Osteocyte (in vitro differentiated cells): ENCODE measurements around the gene MEIOB. TPM values are rescaled to one million over a fixed set of nuclear protein-coding genes. Genes with fewer than 3 reads are reported as not detected.

Source experiments
- DNase-seq: peaks from one replicate; pipeline ENCODE4 v3.0.0; 2021; ENCODE audit warnings: mixed read lengths; ENCODE audit not compliant: unreplicated experiment; ENCODE audit errors: extremely low spot score
- H3K27ac Mint-ChIP-seq: one replicate; pipeline ENCODE4 v1.8.0; 2021; ENCODE audit warnings: mild to moderate bottlenecking, mixed read lengths; ENCODE audit not compliant: unreplicated experiment
- H3K27me3 Mint-ChIP-seq: one replicate; pipeline ENCODE4 v1.8.0; 2021; ENCODE audit warnings: mixed read lengths; ENCODE audit not compliant: unreplicated experiment
- H3K36me3 Mint-ChIP-seq: one replicate; pipeline ENCODE4 v1.8.0; 2021; ENCODE audit warnings: mixed read lengths; ENCODE audit not compliant: unreplicated experiment
- H3K4me1 Mint-ChIP-seq: one replicate; pipeline ENCODE4 v1.8.0; 2021; ENCODE audit warnings: mixed read lengths; ENCODE audit not compliant: unreplicated experiment
- H3K4me3 Mint-ChIP-seq: one replicate; pipeline ENCODE4 v1.8.0; 2021; ENCODE audit warnings: mild to moderate bottlenecking, moderate library complexity, mixed read lengths; ENCODE audit not compliant: unreplicated experiment
- H3K9me3 Mint-ChIP-seq: one replicate; pipeline ENCODE4 v1.8.0; 2021; ENCODE audit warnings: mixed read lengths; ENCODE audit not compliant: unreplicated experiment
- CTCF ChIP-seq: fragments of 200-600 bp; sonication (generic); IDR thresholded peaks from 2 replicates; pipeline ENCODE4 v1.5.0; 2021; ENCODE audit warnings: antibody characterized with exemption, mild to moderate bottlenecking, moderate library complexity
- total RNA-seq: library from RNA; stranded (reverse); gene quantifications from 2 replicates; pipeline ENCODE4 v1.2.1, GENCODE V29; 2021

The MEIOB gene
- total RNA-seq, 1 donor from 2014 or later: 1.2 TPM

GRCh38 chr16:1918351-1919326 is 46.7 kb upstream of the MEIOB start, which contains the start of gene HS3ST6:
Gene HS3ST6, minus strand, starts transcription at chr16:1918415. Its CDS starts 92 bp downstream, at chr16:1918323.
- Mint-ChIP-seq H3K27ac (no peak within 1 kb of the TSS), H3K9me3 (no peaks in the 10 kb centered on the region), H3K4me1 (peaks cover 8% of the 10 kb centered on the region), H3K4me3 (no peak within 1 kb of the TSS), H3K36me3 (no peaks in the 10 kb centered on the region), H3K27me3 (peaks cover 49% of the 10 kb centered on the region)
- DNase-seq: no peak
- TF ChIP-seq CTCF: no peak

GRCh38 chr16:1917665-1918350 is 45.8 kb upstream of the MEIOB start:
- no peak for TF ChIP-seq CTCF
- no peak overlapping the region for H3K4me3 Mint-ChIP-seq
- DNase-seq: no peak
- no peak overlapping the region for H3K27ac Mint-ChIP-seq
- no peaks in the 10 kb centered on the region for H3K9me3 Mint-ChIP-seq
- peaks cover 5% of the 10 kb centered on the region for H3K4me1 Mint-ChIP-seq
- H3K27me3 Mint-ChIP-seq: peaks cover 49% of the 10 kb centered on the region
- H3K36me3 Mint-ChIP-seq: no peaks in the 10 kb centered on the region

GRCh38 chr16:1917056-1917664 is 45.2 kb upstream of the MEIOB start:
- H3K4me3 Mint-ChIP-seq: no peak overlapping the region
- no peak for TF ChIP-seq CTCF
- H3K9me3 Mint-ChIP-seq: no peaks in the 10 kb centered on the region
- no peak for DNase-seq
- H3K4me1 Mint-ChIP-seq: peaks cover 5% of the 10 kb centered on the region
- peaks cover 44% of the 10 kb centered on the region for H3K27me3 Mint-ChIP-seq
- H3K27ac Mint-ChIP-seq: no peak overlapping the region
- no peaks in the 10 kb centered on the region for H3K36me3 Mint-ChIP-seq

GRCh38 chr16:1916640-1916990 is 44.7 kb upstream of the MEIOB start:
- no peaks in the 10 kb centered on the region for H3K36me3 Mint-ChIP-seq
- DNase-seq: no peak
- H3K9me3 Mint-ChIP-seq: no peaks in the 10 kb centered on the region
- H3K27ac Mint-ChIP-seq: no peak overlapping the region
- no peak overlapping the region for H3K4me3 Mint-ChIP-seq
- no peak for TF ChIP-seq CTCF
- peaks cover 5% of the 10 kb centered on the region for H3K4me1 Mint-ChIP-seq
- H3K27me3 Mint-ChIP-seq: peaks cover 42% of the 10 kb centered on the region
